ENCODE measurements around the gene LAMA2.
"Not testable (repeated sequence)": the region's sequence is repeated elsewhere in the genome, so short reads cannot be mapped to it uniquely, and the experiment has no call there.

Gene LAMA2

DNA sequence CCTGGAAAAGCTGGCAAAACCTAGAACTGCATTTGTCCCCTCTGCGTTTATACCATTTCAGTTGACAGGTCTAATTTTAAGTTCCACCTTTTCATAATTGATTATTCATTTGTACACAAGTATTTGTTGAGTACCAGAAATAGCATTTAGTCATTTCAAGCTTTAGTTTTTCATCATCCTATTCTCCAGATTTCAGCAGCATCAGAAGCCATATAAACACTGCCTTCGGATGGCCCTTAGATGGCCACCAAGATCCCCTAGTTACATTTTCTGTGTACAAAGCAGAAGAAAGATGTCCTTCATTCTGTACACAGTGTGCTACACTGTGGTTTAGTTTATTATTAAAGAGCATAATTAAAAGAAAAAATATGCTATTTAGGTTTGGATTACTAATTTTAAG lies 131.4 kb downstream of the LAMA2 start:
- DNase-seq: no peak

DNA sequence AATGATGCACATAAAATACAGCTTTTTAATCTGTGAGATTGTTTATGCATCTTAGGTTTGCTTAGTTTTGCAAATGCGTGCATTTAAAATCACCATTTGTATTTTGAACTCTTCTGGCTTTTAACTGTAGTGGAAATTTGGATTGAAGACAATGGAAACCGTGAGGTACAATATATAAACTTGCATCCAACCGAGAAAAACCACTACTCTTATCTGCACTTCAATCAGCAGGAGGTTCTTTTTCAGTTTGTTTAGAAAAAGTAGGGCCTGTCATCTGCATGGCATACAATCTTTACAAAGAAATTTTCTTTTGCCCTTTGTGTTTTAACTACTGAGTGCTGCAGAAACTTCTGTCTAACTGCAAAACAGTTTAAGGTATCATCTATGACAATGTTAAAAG lies 132.8 kb downstream of the LAMA2 start:
- DNase-seq: no peak

DNA sequence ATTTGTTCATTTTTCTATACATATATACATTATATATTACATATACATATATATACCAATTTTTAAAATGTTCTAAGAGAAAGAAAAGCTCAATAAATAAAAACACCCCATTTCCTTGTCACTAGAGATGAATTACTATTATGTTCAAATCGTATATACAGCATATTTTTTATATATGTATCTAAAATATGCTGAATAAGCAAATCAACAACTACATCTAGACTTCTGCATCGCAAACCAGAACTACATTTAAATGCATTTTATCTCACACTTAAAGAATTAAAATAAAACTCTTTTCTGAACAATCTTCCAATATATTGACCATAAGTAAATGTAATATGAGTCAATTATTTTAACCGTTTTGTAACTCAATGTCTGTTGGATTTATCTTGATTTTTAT lies 133.9 kb downstream of the LAMA2 start:
- no peak for DNase-seq

DNA sequence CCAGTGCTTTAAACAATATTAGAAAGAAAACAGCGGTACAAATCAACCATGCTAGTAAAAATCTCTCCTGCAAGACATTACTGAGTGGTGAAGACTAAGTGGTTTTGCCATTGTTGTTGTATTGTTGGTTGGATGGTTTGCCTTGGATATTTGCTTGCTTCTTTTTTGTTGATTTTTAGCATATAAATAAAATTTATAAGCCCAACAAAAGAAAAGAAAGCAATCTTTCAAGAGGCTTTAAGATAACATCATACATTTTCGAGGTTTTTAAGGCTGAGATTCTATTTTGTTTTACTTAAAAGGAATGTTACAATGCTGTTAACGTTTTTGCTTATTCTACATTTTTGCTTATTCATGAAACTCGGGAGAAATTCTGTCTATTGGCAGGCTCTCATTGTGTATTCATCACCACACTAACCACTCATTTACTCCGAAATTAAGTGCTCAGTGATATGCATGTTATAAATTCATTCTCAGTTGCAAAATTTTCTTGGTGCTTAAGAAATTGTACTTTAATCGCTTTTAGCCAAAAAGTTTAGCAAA lies 139.1 kb downstream of the LAMA2 start:
- DNase-seq: no peak

DNA sequence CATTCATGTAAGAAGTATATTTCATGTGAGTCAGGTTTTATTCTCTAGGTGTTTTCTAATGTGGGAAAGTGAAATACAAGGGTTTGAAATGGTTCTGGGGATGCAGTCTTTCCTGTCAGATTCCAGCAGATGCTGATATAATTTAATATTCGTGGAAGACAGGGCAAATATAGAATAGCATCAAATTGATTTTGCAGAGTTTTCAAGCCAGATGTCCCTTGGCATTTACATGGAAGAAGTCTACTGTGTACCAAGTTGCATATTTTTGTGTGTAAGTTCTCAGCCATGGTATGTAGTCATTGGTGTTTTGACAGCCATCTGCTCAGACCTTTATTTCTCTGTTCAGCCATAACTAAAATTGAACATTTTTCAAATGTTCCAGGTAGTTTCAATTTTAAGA lies 143.7 kb downstream of the LAMA2 start:
- no peak for DNase-seq

DNA sequence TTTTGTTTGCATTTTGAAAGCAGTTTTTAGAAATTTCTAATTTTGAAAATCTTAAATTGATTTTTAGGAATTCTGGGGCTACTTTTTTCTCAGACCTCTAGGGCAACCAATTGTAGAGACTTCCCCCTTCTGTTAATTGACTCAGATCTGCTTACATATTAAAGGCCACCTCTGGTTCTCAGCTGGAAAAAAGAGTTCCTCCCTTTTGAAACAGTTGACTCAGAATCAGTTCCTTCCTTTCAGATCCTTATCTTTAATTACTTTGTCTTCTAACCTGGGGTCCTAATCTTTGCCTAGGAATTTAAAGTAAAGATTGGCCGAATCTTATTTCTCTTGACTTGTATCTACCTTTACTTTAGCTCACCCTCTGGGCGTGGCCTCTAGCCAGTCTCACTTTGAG lies 146.8 kb downstream of the LAMA2 start:
- no peak for DNase-seq

DNA sequence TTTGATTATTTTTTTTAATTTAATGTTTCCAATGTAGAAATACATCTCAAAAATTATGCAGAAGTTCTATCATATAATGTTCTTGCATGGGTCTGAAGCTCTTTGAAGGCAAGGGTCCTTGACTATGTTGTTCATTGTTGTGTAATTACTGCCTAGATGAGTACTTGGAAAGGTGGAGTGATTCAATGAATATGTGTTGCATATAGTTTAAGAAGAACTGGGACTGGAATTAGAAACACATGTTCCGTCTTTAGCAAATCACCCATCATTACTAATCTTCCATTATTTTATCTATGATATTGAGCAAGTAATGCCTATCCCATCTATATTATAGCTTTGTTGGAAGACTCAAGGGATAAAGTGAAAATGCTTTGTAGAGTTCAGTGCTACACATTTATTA lies 147.3 kb downstream of the LAMA2 start:
- no peak for DNase-seq

DNA sequence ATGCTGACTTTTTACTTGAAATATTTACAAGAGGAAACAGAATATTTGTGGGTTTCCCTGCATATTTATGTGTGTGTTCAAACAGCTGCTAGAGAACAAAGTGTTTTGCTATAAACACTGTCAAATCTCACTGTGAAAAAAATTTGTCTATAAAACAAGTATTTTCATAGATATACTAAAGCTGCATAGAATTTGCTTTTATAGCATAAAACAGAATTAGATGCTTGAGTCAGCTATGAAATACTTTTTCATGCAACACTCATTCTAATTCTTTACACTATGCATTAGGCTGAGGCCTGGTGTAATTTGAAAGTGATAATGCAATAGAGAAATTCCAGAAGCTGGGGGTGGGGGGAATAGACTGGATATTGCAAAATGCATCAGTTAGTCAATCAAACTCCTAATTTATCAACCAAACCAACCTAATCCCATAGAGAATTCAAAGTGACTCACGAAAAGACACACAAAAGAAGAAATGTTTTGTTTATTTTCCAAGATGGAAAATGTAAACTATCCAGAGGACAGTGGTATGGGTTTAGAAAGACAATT lies 148.2 kb downstream of the LAMA2 start:
- no peak for DNase-seq

DNA sequence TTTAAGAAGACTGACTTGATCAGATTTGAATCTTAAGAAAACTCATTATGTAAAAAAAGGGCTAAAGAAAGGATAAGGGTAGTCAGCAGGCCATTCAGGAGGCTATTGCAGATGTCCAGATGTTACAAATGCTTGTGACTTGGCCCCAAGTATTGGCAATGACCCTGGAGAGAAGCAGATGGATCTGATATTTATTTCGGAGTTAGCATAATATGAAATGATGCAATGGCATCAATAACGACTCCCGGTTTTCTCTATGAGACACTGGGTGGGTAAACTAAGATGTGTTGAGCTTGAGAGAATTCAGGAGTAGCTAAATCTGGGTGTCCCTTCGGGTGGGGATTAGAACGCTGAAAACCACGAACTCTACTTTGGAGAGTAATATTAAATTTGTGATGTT lies 149.7 kb downstream of the LAMA2 start:
- DNase-seq: no peak

DNA sequence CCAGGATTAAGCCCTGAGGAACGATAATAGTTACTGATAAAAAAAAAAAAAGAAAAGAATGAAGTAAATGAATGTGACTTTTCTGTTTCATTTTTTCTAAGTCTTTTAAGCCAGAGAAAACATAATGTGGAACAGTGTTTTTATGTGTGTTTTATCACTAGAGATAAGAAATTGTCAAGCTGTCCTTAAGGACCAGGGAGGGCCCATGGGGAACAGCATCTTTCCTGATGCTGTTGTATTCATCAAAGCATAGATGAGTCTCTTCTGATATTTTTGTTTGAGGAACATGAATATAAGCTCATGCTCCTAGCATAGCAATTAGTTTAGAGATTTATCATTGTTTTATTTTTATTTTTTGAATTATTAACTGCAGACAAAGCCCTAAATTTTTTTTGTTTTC lies 150.2 kb downstream of the LAMA2 start:
- DNase-seq: no peak

DNA sequence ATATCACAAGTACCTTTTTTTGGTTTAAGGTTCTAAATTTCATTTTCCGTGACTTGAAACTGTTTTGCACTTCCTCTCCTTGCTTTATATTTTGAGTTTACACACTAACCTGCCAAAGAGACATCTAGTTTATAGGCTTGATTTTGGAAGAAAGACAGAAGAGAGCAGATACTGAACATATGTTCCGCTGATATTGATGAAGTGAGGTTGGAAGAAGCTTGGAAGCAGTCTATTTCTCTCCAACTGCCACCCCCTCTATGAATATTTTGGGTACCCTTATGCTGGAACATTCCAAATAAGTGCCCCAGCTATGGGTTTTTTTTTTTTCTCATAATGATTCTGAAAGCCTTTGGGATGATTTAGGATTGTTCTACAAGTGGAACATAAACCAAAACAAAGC lies 150.6 kb downstream of the LAMA2 start:
- DNase-seq: no peak

DNA sequence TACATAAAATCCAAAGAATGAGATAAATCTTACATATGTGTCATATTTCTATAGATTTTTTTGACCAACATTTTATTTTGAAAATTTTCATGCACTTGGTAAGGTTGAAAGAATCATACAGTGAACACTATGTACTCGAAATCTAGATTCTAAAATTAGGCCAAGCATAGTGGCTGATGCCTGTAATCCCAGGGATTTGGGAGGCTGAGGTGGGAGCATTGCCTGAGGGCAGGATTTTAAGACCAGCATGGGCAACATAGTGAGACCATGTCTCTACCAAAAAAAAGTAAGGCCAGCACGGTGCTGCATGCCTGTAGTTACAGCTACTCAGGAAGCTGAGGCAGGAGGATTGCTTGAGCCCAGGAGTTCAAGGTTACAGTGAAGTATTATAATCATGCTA lies 158.6 kb downstream of the LAMA2 start:
- DNase-seq: no peak

DNA sequence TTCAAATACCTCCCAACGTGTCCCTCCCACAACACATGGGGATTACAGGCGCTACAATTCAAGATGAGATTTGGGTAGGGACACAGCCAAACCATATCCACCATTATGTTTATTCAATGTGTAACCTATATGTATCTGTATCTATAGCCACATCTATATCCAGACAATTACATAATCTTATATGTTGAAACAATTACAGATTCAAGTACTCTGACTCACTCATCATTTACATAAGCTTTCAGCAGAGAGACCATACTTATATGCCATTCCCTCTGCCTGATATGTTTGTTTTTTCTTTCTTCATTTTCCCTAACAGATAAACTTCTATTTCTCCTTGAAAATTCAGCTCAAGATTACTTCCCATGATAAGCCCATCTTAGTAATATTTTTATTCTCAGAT lies 163.6 kb downstream of the LAMA2 start:
- DNase-seq: no peak

DNA sequence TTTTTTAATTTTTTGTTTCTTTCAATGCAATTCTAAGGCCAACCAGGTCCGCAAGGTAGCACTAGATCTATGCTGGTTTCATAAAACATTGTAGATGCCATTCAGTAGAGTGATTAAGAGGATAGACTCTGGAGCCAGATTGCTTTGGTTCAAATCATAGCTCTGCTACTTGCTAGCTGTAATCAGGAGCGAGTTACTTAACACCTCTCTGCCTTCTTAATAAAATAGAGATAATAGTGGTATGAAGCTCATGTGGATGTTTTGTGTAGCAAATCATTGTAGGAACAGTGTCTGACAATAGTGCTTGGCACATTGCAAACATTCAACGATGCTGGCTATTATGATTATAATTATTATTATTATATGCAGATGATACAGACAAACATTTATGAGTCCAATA lies 164.9 kb downstream of the LAMA2 start:
- no peak for DNase-seq

DNA sequence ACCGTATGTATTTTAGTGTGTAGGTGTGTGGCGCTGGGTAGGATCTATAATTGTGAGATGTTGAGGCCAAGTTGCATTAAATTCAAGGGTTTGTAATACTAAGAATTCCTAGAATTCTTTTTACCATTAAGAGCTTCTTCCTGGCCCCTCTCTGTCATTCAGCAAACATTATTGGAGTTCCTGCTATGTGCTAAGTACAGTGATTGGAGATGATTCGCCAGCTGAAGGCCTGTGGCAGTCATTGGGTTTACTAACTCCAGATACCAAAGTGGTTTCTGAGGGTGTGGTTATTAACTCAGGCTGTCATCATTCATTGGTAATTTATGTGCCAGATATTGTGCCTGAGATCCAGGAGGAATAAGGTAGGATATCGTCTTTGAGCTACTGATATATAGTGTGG lies 167.1 kb downstream of the LAMA2 start:
- DNase-seq: no peak

DNA sequence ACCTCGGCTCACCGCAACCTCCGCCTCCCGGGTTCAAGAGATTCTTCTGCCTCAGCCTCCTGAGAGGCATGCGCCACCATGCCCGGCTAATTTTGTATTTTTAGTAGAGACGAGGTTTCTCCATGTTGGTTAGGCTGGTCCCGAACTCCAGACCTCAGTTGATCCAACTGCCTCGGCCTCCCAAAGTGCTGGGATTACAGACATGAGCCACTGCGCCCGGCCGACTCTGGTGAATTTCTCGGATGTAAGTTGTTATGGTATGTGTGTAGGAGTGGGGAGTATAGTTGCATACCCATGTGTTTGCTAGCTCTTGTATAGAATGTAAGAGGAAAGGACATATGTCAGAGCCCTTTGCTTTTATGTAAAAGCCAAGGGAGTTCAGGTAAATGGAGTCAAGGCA lies 170.2 kb downstream of the LAMA2 start:
- DNase-seq: not testable (repeated sequence)

DNA sequence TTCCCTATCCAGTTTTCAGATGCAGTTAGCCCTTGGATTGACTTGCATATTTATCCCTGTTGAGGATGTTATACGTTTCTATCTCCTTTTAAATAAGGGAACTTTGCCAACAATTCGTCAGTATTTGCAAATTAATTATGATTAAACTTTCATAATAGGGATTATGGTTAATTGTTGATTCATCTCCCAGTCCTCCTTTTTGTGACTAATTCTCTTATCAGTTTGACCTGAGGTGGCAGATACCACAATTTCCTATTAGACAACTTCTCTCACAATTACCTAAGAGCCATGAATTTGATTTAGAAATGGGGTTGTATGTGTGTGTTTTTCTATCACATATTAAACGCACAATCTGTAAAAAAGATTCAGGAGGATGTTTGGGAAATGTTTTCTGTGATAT lies 172.9 kb downstream of the LAMA2 start:
- DNase-seq: no peak

DNA sequence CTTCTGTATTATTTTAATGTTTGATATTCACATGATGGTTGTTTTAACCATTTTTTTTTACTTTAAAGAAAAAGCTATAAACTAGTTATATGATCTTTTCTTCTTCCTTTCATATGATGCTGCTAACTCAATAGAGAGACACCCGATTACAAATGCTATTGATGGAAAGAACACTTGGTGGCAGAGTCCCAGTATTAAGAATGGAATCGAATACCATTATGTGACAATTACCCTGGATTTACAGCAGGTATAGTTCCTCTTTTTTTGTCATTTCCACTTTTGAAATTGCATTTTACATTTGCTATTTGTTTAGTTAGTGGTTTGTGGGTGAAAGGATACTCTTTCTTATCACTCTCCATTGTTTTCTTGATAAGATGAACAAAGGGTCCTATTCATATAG lies 176.7 kb downstream of the LAMA2 start:
- DNase-seq: no peak

DNA sequence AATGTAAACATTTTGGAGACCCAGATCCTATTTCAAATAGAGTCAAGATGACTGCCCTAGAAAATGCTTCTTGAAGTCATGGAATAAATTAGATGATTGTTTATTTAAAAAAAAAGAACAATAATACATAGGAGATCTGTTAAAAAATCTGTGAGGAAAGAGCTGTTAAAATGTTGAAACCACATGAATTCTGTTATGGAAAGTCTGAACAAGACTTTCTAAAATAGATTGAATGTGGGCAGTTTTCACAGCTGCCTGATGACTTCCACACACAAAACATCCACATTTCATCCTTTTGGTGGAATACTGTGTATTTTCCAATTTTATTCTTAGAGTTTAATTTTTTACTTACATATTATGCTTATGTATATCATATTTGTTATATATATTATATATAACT lies 186.1 kb downstream of the LAMA2 start:
- no peak for DNase-seq

DNA sequence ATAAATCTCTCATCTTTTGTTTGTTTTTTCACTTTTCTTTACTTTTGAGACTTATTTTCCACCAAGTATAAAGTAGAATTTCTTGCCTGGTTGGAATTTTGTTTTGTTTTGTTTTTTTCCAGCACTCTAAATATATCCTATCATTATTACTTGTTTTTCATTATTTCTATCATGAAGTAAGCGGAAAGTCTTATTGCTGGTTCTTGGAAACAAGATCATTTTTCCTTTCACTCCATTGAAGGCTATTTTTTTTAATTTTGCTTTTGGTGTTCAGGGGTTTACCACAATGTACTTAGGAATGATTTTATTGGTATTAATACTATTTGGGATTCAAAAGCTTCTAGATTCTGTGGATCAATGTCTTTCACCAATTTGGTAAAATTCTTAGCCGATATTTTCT lies 190.1 kb downstream of the LAMA2 start:
- no peak for DNase-seq

DNA sequence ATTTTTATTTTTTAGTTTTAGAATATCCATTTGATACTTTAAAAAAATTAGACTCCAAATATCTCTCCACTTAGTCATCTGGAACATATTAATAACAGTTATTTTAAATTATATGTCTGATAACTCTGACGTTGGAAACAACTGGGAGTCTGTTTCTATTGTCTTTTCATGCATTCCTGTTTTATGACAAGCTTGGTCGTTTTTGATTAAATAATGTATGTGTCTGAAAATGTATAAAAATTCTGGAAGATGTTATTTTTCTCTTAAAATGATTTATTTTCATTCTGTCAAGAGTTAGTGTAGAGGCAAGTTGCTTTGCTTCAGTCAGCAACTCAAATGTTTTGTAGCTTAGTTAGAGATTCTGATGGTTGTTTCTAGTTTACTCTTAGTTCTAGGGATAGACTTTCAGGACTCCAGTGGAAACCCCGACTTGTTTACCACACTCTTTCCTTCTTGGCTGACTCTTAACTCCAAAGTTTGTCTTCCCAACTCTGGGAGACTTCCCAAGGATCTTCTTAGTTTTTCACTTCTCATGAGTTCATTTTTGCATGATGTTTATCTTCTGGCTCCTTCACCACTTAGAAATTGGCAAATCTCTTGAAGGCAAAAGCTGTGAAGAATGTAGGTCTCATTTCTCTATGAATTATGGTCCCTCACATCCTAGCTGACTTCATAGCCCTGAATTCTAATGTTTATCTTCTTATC lies 190.9 kb downstream of the LAMA2 start:
- DNase-seq: no peak

DNA sequence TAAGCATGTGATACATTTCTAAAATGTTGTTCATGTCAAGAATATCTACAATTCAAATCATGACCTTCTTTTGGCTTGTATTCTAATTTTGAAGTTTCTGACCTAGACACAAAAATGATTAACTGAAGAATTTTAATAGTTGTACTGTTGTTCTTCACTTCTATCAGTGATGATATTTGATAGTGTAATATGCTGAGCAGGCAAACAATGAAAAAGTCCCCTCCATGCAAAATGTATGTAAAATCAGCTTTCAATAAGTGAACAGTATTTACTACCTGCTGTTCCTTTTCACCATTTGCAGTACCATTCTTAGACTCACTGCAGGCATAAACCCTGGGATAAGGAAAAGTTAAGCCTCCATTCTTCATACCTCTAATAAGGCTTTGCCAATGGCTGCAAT lies 201.5 kb downstream of the LAMA2 start:
- DNase-seq: no peak

DNA sequence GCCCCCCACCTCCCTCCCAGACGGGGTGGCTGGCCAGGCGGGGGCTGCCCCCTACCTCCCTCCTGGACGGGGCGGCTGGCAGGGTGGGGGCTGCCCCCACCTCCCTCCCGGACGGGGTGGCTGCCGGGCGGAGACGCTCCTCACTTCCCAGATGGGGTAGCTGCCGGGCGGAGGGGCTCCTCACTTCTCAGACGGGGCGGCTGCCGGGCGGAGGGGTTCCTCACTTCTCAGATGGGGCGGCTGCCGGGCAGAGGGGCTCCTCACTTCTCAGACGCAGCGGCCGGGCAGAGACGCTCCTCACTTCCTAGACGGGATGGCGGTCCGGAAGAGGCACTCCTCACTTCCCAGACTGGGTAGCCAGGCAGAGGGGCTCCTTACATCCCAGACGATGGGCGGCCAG lies 205.5 kb downstream of the LAMA2 start:
- DNase-seq: not testable (repeated sequence)

DNA sequence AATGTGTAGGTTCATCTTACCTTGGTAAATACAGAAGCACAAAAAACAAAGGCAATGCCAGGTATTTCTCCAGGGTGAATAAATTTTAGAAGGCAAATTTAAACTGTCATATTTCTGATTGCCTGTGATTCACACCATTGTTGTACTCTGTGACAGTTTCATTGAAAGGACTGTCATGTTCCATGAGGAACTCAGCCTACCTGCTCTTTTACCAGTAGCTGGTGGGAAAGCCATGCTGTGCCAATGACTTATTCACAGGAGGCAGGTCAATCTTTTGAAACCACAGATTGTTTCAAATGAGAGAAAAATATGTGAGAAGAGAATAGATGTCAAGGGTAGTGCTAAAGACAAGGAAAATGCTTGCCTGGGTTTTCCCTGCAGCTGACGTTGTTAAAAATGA lies 206.4 kb downstream of the LAMA2 start:
- no peak for DNase-seq

DNA sequence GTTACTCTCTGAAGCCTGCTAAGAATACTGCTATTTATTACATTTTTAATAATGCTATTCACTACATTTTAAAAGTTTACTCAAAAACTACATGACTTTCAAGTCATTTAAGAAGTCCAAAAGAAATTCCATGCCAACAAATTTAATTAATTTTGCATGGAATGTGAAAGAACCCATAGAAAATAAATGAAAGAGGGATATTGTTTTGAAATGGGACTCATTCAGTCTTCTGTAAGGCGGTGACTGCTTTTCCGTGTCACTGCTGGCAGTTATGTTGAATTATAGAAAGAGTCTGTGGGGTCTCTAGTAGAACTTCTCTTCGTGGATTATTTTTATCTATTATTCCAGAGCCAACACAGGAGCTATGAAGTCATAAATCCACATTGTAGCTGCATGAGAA lies 211.2 kb downstream of the LAMA2 start:
- DNase-seq: no peak

Measured in CD4-positive, alpha-beta T cell treated with Interleukin-10 for 1 hour (primary cell).